ENCODE measurements around the gene ARID2.

DNA sequence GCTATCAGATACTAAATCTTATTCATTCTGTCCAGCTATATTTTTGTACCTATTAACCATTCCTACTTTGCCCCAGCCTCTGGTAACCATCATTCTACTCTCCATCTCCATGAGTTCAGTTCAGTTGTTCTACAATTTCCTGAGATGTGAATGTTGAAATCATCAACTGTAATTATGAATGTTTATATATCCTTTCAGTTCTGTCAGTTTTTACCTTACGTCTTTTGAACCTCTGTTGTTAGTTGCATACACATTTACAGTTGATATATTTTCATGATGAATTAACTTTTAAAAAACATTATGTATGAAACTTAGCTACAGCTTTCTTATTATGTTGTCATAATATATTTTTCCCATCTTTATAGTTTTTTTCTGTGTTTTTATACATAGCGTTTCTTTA, 102.1 kb downstream of the ARID2 start:
- no peak for TF ChIP-seq POLR2A (IDR thresholded peaks at IDR 0.05; ENCODE audit: low read length)
- TF ChIP-seq, protein P1, sequence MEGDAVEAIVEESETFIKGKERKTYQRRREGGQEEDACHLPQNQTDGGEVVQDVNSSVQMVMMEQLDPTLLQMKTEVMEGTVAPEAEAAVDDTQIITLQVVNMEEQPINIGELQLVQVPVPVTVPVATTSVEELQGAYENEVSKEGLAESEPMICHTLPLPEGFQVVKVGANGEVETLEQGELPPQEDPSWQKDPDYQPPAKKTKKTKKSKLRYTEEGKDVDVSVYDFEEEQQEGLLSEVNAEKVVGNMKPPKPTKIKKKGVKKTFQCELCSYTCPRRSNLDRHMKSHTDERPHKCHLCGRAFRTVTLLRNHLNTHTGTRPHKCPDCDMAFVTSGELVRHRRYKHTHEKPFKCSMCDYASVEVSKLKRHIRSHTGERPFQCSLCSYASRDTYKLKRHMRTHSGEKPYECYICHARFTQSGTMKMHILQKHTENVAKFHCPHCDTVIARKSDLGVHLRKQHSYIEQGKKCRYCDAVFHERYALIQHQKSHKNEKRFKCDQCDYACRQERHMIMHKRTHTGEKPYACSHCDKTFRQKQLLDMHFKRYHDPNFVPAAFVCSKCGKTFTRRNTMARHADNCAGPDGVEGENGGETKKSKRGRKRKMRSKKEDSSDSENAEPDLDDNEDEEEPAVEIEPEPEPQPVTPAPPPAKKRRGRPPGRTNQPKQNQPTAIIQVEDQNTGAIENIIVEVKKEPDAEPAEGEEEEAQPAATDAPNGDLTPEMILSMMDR (IDR thresholded peaks at IDR 0.05): no peak
- no peak for TF ChIP-seq RAD21 (conservative IDR thresholded peaks at IDR 0.05 in 1 of 2, IDR thresholded peaks at IDR 0.05 in 1 of 2)
- no peak for TF ChIP-seq HOXB13 (CRISPR knock-in tag; IDR thresholded peaks at IDR 0.05; ENCODE audit: low read depth)

All from A549 (cell line).